KMS-11 (cell line): ENCODE results near the gene FYCO1.

Source experiments
- H2AFZ ChIP-seq: fragments of 200-600 bp; sonication (generic); 2 replicates; pipeline ENCODE4 v1.6.1; 2016; ENCODE audit warnings: antibody characterized with exemption, mixed run types, low read depth
- H3K27ac ChIP-seq: fragments of 200-600 bp; sonication (generic); 2 replicates; pipeline ENCODE4 v1.6.1; 2016; ENCODE audit warnings: mild to moderate bottlenecking, mixed run types
- H3K27me3 ChIP-seq: fragments of 200-600 bp; sonication (generic); 2 replicates; pipeline ENCODE4 v1.6.1; 2017; ENCODE audit warnings: mild to moderate bottlenecking, low read depth, mixed run types, moderate library complexity; ENCODE audit not compliant: insufficient read depth
- H3K36me3 ChIP-seq: fragments of 200-600 bp; sonication (generic); 2 replicates; pipeline ENCODE4 v1.6.1; 2017; ENCODE audit warnings: mild to moderate bottlenecking, mixed run types; ENCODE audit not compliant: insufficient read depth
- H3K4me1 ChIP-seq: fragments of 200-600 bp; sonication (generic); 2 replicates; pipeline ENCODE4 v1.6.1; 2016; ENCODE audit warnings: mild to moderate bottlenecking, low read depth, mixed run types; ENCODE audit not compliant: poor library complexity, severe bottlenecking
- H3K4me2 ChIP-seq: fragments of 200-600 bp; sonication (generic); 2 replicates; pipeline ENCODE4 v1.7.0; 2016; ENCODE audit warnings: mild to moderate bottlenecking, mixed run types
- H3K4me3 ChIP-seq: fragments of 200-600 bp; sonication (generic); IDR thresholded peaks from 2 replicates; pipeline ENCODE4 v1.6.1; 2017; ENCODE audit warnings: low read depth, low read length, mixed read lengths; ENCODE audit not compliant: insufficient read depth
- H3K79me2 ChIP-seq: fragments of 200-600 bp; sonication (generic); 2 replicates; pipeline ENCODE4 v1.6.1; 2016; ENCODE audit warnings: low read depth, mixed run types; ENCODE audit not compliant: insufficient read depth
- H3K9ac ChIP-seq: fragments of 200-600 bp; sonication (generic); 2 replicates; pipeline ENCODE4 v1.6.1; 2016; ENCODE audit warnings: mild to moderate bottlenecking, mixed run types
- H4K20me1 ChIP-seq: fragments of 200-600 bp; sonication (generic); 2 replicates; pipeline ENCODE4 v1.6.1; 2016; ENCODE audit warnings: mild to moderate bottlenecking, mixed run types; ENCODE audit not compliant: insufficient read depth
- TF ChIP-seq, protein P1 (sequence below): fragments of 200-600 bp; sonication (generic); conservative IDR thresholded peaks from 2 replicates; pipeline ENCODE4 v1.6.1; 2017; ENCODE audit warnings: low read depth, mild to moderate bottlenecking, antibody characterized with exemption, low read length, moderate library complexity, mixed read lengths

The FYCO1 gene

DNA sequence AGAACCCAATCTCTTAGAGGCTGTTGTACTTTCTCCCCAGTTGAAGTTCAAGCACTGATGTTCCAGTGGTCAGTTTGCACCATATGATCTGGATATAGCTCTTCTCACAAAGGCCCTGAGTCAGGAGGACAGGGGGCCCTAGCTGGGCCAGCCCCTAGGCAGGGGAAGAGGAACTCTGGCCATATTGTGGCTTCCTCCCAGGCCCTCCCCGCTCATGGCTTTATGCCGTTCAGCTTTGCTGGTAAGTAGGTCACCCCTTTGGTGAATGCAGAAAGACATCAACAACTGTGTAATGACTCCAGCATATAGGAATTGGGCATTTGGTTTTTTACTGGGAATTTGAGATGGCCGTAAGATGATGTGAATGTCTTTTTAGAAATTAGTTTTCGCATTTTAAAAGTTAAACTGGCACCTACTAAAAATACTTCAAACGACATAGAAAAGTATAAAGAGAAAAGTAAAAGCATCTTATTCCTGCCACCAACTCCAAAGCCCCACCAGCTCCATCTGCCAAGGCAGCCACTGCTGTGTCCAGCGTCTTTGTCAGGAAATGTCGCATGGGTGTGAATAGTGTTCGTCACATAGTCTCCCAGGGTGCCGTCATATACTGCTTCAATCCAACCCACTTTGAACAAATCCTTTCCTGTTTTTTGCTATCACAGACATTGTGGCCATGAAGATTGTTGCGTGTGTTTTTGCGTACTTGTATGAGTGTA, 84.0 kb downstream of the FYCO1 start:
- TF ChIP-seq, protein P1, sequence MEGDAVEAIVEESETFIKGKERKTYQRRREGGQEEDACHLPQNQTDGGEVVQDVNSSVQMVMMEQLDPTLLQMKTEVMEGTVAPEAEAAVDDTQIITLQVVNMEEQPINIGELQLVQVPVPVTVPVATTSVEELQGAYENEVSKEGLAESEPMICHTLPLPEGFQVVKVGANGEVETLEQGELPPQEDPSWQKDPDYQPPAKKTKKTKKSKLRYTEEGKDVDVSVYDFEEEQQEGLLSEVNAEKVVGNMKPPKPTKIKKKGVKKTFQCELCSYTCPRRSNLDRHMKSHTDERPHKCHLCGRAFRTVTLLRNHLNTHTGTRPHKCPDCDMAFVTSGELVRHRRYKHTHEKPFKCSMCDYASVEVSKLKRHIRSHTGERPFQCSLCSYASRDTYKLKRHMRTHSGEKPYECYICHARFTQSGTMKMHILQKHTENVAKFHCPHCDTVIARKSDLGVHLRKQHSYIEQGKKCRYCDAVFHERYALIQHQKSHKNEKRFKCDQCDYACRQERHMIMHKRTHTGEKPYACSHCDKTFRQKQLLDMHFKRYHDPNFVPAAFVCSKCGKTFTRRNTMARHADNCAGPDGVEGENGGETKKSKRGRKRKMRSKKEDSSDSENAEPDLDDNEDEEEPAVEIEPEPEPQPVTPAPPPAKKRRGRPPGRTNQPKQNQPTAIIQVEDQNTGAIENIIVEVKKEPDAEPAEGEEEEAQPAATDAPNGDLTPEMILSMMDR: no peak
- peaks cover 14% of the 10 kb centered on the region for H3K4me1 ChIP-seq

DNA sequence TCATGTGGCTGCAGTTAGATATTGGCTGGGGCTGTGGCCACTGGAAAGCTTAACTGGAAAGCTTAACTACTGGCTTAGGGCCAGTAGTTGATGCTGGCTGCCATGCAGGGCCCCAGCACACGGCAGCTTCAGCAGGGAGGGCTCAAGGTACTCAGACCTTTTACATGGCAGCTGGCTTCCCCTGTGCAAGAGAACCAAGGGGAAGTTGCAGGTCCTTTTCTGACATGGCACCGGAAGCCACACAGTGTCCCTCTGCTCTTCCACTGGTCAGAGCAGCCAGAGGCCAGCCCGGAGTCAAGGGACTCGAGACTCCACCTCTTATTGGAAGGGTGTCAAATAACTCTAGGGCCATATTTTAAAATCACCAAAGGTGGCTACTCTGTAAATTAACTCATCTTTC, 84.7 kb downstream of the FYCO1 start:
- no peaks in the 10 kb centered on the region for H3K79me2 ChIP-seq
- no peaks in the 10 kb centered on the region for H3K36me3 ChIP-seq
- H3K27ac ChIP-seq: no peak overlapping the region
- no peak overlapping the region for H3K4me3 ChIP-seq
- H3K27me3 ChIP-seq: no peaks in the 10 kb centered on the region
- H2AFZ ChIP-seq: no peak overlapping the region
- H3K4me2 ChIP-seq: no peak overlapping the region
- H3K9ac ChIP-seq: no peak overlapping the region
- TF ChIP-seq, protein P1: no peak
- H3K4me1 ChIP-seq: peaks cover 7% of the 10 kb centered on the region
- no peaks in the 10 kb centered on the region for H4K20me1 ChIP-seq

More for the DNA sequence above, 84.0 kb downstream of the FYCO1 start:
- Histone ChIP-seq H4K20me1 (no peaks in the 10 kb centered on the region), H2AFZ (no peak overlapping the region), H3K36me3 (no peaks in the 10 kb centered on the region), H3K9ac (no peak overlapping the region), H3K27me3 (no peaks in the 10 kb centered on the region), H3K79me2 (no peaks in the 10 kb centered on the region), H3K27ac (no peak overlapping the region), H3K4me2 (no peak overlapping the region), H3K4me3 (no peak overlapping the region)

DNA sequence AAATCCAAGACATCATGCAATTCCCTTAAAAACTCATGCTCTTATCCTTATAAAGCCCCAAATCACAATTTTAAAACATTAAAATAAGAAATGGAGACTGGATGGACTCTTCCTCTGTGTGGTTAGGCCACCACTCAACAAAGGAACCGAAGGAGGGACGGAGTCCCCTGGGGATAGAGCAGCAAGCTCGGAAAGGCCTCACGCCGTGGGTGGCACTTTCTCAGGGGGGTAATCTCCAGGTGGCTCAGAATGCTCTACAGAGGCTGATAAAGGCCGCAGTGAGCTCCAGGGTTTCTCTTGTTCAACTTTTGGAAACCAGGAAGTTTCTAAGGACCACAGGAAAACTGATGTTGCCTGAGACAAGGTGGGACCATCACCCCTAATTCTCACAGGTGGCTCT, 86.1 kb downstream of the FYCO1 start:
- TF ChIP-seq, protein P1: no peak
- Histone ChIP-seq H3K4me2 (no peak overlapping the region), H3K9ac (no peak overlapping the region)

DNA sequence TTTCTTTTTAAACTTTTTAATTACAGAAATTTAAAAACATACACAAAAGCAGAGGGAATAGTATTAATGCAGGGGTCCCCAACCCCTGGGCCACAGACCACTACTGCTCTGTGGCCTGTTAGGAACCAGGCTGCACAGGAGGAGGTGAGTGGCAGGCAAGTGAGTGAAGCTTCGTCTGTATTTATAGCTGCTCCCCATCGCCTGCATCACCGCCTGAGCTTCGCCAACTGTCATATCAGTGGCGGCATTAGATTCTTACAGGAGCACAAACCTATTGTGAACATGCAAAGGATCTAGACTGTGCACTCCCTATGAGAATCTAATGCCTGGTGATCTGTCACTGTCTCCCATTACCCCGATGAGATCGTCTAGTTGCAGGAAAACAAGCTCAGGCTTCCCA, 86.9 kb downstream of the FYCO1 start:
- H3K27ac ChIP-seq: no peak overlapping the region

More for the DNA sequence above, 86.1 kb downstream of the FYCO1 start:
- Histone ChIP-seq H4K20me1 (no peaks in the 10 kb centered on the region), H3K79me2 (no peaks in the 10 kb centered on the region), H3K27ac (no peak overlapping the region), H3K4me1 (no peaks in the 10 kb centered on the region), H3K36me3 (no peaks in the 10 kb centered on the region), H3K27me3 (no peaks in the 10 kb centered on the region), H3K4me3 (no peak overlapping the region), H2AFZ (no peak overlapping the region)

More for the DNA sequence above, 86.9 kb downstream of the FYCO1 start:
- TF ChIP-seq, protein P1: no peak
- no peak overlapping the region for H3K4me3 ChIP-seq
- H3K4me2 ChIP-seq: no peak overlapping the region
- no peak overlapping the region for H3K9ac ChIP-seq
- no peaks in the 10 kb centered on the region for H3K36me3 ChIP-seq
- H3K27me3 ChIP-seq: no peaks in the 10 kb centered on the region
- H4K20me1 ChIP-seq: no peaks in the 10 kb centered on the region
- no peaks in the 10 kb centered on the region for H3K79me2 ChIP-seq
- no peaks in the 10 kb centered on the region for H3K4me1 ChIP-seq
- H2AFZ ChIP-seq: no peak overlapping the region
